HepG2 (cell line): ENCODE results near the gene C10orf71. TPM values are rescaled to one million over a fixed set of nuclear protein-coding genes. Genes with fewer than 3 reads are reported as not detected.

Experiments used
- ATAC-seq: fragments of 200-7000 bp; cut with Tn5 transposase; 3 replicates; pipeline ENCODE4 v1.9.1; 2020; ENCODE audit warnings: mild to moderate bottlenecking, moderate library complexity
- BruUV-seq: library from RNA; stranded (reverse); fragments of 400-500 nt; replicated peaks from 2 replicates; lab custom pipeline; 2021; lab: Mats Ljungman, UMichigan
- CTCF ChIA-PET: fragments of 300-600 bp; formaldehyde crosslinking; extraction: SDS; loops from one replicate; lab custom pipeline; 2021; ENCODE audit warnings: low total read pairs, inconsistent platforms, low intra/inter-chr PET ratio; lab: Yijun Ruan, JAX
- POLR2A ChIA-PET: fragments of 350-600 bp; sonication (Branson Sonifier 250); formaldehyde crosslinking; loops from one replicate; lab custom pipeline; 2020; ENCODE audit warnings: antibody characterized with exemption, inconsistent platforms; lab: Yijun Ruan, JAX
- DNase-seq: peaks from one replicate; pipeline ENCODE4 v3.0.0-alpha.2; 2015; ENCODE audit warnings: low spot score
- FAIRE-seq: peaks from 3 replicates; lab custom pipeline; 2011; peaks lifted over from hg19 to GRCh38; lab: Jason Lieb, UNC
- H2AFZ ChIP-seq: one replicate; pipeline ENCODE4 v1.6.1; 2011; ENCODE audit warnings: low read length, inconsistent platforms
- H3K27ac ChIP-seq: fragments of 300-600 bp; 3 replicates; pipeline ENCODE4 v1.8.0; 2011; ENCODE audit warnings: mixed run types, mild to moderate bottlenecking, mixed read lengths, low read length, inconsistent platforms; ENCODE audit not compliant: insufficient read depth; ENCODE audit errors: extremely low read length
- H3K27me3 ChIP-seq, 2 experiments: fragments of 200-600 bp in 1 of 2; 2 replicates in 1 of 2; 3 replicates in 1 of 2; pipeline versions ENCODE4 v1.6.0 to v1.8.0; 2011; ENCODE audit warnings: low read length in 2 of 2, mild to moderate bottlenecking in 2 of 2, moderate library complexity in 2 of 2, inconsistent platforms in 1 of 2; ENCODE audit not compliant: insufficient read depth in 2 of 2, control insufficient read depth in 1 of 2
- H3K36me3 ChIP-seq, 2 experiments: fragments of 200-600 bp in 1 of 2; replicated peaks in 1 of 2; 2 replicates in 1 of 2; 3 replicates in 1 of 2; pipeline versions ENCODE4 v1.5.1 to v1.8.0; 2011; ENCODE audit warnings: low read length in 2 of 2, inconsistent platforms in 1 of 2; ENCODE audit not compliant: insufficient read depth in 2 of 2, control insufficient read depth in 1 of 2
- H3K4me1 ChIP-seq: 2 replicates; pipeline ENCODE4 v1.5.1; 2012; ENCODE audit warnings: low read length, inconsistent platforms; ENCODE audit not compliant: insufficient read depth
- H3K4me2 ChIP-seq: 2 replicates; pipeline ENCODE4 v1.6.0; 2011; ENCODE audit warnings: low read depth, low read length, inconsistent platforms
- H3K4me3 ChIP-seq, 3 experiments: fragments of 200-600 bp in 1 of 3; sonication (generic), shearing (Covaris generic) in 1 of 3; replicated peaks in 1 of 3; 2 replicates each; pipeline ENCODE4 v1.5.1; 2011 to 2016; ENCODE audit warnings: low read length in 3 of 3, inconsistent platforms in 2 of 3, low read depth in 2 of 3, mild to moderate bottlenecking in 2 of 3, control low read depth in 1 of 3, mixed read lengths in 1 of 3; ENCODE audit not compliant: insufficient read depth in 1 of 3
- H3K79me2 ChIP-seq: one replicate; pipeline ENCODE4 v1.6.1; 2011; ENCODE audit warnings: low read length, inconsistent platforms; ENCODE audit not compliant: insufficient read depth
- H3K9ac ChIP-seq: 2 replicates; pipeline ENCODE4 v1.6.0; 2011; ENCODE audit warnings: mild to moderate bottlenecking, low read depth, low read length, inconsistent platforms; ENCODE audit not compliant: insufficient read depth
- H3K9me3 ChIP-seq: 2 replicates; pipeline ENCODE4 v1.5.1; 2012; ENCODE audit warnings: mild to moderate bottlenecking, low read length
- H4K20me1 ChIP-seq: 2 replicates; pipeline ENCODE4 v1.6.0; 2011; ENCODE audit warnings: inconsistent platforms, mild to moderate bottlenecking, low read length, moderate library complexity; ENCODE audit not compliant: insufficient read depth
- JUN ChIP-seq: sonication (generic); formaldehyde crosslinking; IDR thresholded peaks from 2 replicates; pipeline ENCODE4 v1.4.0; 2020; ENCODE audit warnings: mild to moderate bottlenecking, missing genetic modification reagents
- MYC ChIP-seq: sonication (generic); formaldehyde crosslinking; IDR thresholded peaks from 2 replicates; pipeline ENCODE4 v1.9.0; 2021; ENCODE audit warnings: missing genetic modification reagents, borderline replicate concordance
- NFRKB ChIP-seq: fragments of 450-650 bp; IDR thresholded peaks from 2 replicates; pipeline ENCODE4 v1.6.1; 2017
- ZFAT ChIP-seq: sonication (generic); formaldehyde crosslinking; conservative IDR thresholded peaks from 2 replicates; pipeline ENCODE4 v1.8.1; 2023; ENCODE audit warnings: missing genetic modification reagents, inconsistent platforms
- ZNF503 ChIP-seq: sonication (generic); formaldehyde crosslinking; IDR thresholded peaks from 2 replicates; pipeline ENCODE4 v1.4.0; 2020; ENCODE audit warnings: missing genetic modification reagents
- ZNF570 ChIP-seq: sonication (generic); formaldehyde crosslinking; IDR thresholded peaks from 2 replicates; pipeline ENCODE4 v1.4.0; 2020; ENCODE audit warnings: mild to moderate bottlenecking, missing genetic modification reagents, borderline replicate concordance
- ZNF891 ChIP-seq: sonication (generic); formaldehyde crosslinking; IDR thresholded peaks from 2 replicates; pipeline ENCODE4 v1.5.0; 2020; ENCODE audit warnings: mild to moderate bottlenecking, missing genetic modification reagents
- ZSCAN25 ChIP-seq: sonication (generic); formaldehyde crosslinking; IDR thresholded peaks from 2 replicates; pipeline ENCODE4 v1.8.0; 2022; ENCODE audit warnings: mild to moderate bottlenecking, missing genetic modification reagents
- WGBS: methylation state at CpG from one replicate; pipeline ENCODE4 v1.1.6; 2017; ENCODE audit warnings: low lambda C conversion rate; 5-methylcytosine and 5-hydroxymethylcytosine counted together
- in situ Hi-C: cut with HindIII; loops from 2 replicates; pipeline ENCODE4 v1.10.0; 2017; ENCODE audit warnings: low pct_unique_long_range_greater_than_20kb; ENCODE audit not compliant: extremely low pct_ligation_motif_present
- intact Hi-C: fragments of 100-400 bp; cut with micrococcal nuclease; formaldehyde crosslinking; loops from one replicate; pipeline ENCODE4 v1.10.0; 2022; ENCODE audit not compliant: unreplicated experiment
- polyA plus RNA-seq, 8 experiments: library from polyadenylated mRNA; depleted of rRNA in 3 of 8; stranded (reverse) in 7 of 8; unstranded in 1 of 8; fragments of >200 nt; fragmentation: Illumina TruSeq in 4 of 8; extraction: Trizol in 4 of 8; gene quantifications; 2 replicates each; pipeline versions ENCODE4 v1.2.1 to v1.2.3, GENCODE V29; 2011 to 2016; ENCODE audit warnings: low read depth in 4 of 8, missing spikeins in 1 of 8, mixed read lengths in 1 of 8; ENCODE audit not compliant: insufficient read depth in 1 of 8
- total RNA-seq, 5 experiments: library from RNA; depleted of rRNA; stranded (reverse); fragments of >200 nt; fragmentation: Illumina TruSeq; extraction: Trizol; gene quantifications; 2 replicates each; pipeline ENCODE4 v1.2.3, GENCODE V29; 2016; ENCODE audit warnings: low read depth in 1 of 5
- TF ChIP-seq, protein P1 (sequence below): sonication (generic); formaldehyde crosslinking; IDR thresholded peaks from 2 replicates; pipeline ENCODE4 v1.4.0; 2020; ENCODE audit warnings: missing genetic modification reagents

The C10orf71 gene
- total and polyA plus RNA-seq, 2 of the 13 experiments (the other 11 are each of a cell fraction or from before 2014, with no cell fraction given): not detected

DNA sequence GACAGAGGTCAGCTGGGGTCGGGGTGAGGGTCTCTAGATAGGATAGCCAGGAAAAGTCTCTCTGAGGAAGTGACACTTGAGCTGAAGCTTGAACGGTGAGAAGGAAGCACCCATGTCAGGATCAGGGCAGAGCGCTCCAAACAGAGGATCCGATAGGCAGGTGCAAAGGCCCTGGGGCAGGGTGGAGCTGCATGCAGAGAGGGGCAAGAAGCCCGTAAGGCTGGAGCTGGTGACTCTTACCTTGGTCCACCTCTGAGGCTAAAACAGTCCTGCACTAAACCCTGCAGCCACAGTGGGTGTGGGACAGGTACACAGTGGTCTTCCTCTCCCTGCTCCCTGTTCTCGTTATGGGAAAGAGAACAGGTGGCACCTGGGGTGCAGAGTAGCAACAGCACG lies 5.8 kb upstream of the C10orf71 start (continued):
- TF ChIP-seq ZNF570 (CRISPR knock-in tag): no peak
- no peak for TF ChIP-seq ZFAT (CRISPR knock-in tag)

DNA sequence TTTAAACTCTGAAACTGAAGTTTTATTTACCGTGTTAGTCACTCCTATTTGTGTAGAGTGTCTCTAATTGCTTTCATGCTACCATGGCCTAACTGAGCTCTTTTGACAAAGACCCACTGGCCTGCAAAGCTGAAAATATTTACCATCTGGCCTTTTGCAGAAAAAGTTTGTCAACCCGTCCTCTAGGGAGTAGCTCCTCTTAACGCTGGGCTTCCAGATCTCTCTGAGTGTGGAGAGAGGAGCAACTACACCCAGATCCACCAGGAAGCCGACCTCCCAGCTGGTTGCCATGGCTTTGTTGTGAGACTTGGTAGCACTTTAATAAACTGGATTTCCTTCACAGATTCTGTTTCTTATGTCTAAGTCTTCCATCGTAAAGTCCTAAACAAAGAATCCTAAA lies 4.2 kb upstream of the C10orf71 start:
- intact Hi-C loops: no loop called here
- no TSS peak for BruUV-seq
- H4K20me1 ChIP-seq: no peaks in the 10 kb centered on the region
- ATAC-seq: no peak
- no peak overlapping the region for H3K27ac ChIP-seq
- H2AFZ ChIP-seq: no peak overlapping the region
- no peak for DNase-seq
- H3K4me3 ChIP-seq: no peak overlapping the region
- CTCF ChIA-PET: no interaction called here
- POLR2A ChIA-PET: no interaction called here
- no peak overlapping the region for H3K9ac ChIP-seq
- no peak for FAIRE-seq
- no peak overlapping the region for H3K4me2 ChIP-seq
- no peak for TF ChIP-seq JUN (CRISPR knock-in tag)
- no peak for TF ChIP-seq ZNF503 (CRISPR knock-in tag)
- TF ChIP-seq ZSCAN25 (CRISPR knock-in tag): no peak
- no peak for TF ChIP-seq MYC (CRISPR knock-in tag)
- TF ChIP-seq NFRKB: no peak
- TF ChIP-seq ZNF891 (CRISPR knock-in tag): no peak
- TF ChIP-seq, protein P1, sequence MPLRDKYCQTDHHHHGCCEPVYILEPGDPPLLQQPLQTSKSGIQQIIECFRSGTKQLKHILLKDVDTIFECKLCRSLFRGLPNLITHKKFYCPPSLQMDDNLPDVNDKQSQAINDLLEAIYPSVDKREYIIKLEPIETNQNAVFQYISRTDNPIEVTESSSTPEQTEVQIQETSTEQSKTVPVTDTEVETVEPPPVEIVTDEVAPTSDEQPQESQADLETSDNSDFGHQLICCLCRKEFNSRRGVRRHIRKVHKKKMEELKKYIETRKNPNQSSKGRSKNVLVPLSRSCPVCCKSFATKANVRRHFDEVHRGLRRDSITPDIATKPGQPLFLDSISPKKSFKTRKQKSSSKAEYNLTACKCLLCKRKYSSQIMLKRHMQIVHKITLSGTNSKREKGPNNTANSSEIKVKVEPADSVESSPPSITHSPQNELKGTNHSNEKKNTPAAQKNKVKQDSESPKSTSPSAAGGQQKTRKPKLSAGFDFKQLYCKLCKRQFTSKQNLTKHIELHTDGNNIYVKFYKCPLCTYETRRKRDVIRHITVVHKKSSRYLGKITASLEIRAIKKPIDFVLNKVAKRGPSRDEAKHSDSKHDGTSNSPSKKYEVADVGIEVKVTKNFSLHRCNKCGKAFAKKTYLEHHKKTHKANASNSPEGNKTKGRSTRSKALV (CRISPR knock-in tag): no peak
- TF ChIP-seq, all 625 proteins: peak for 0
- in situ Hi-C loops: no loop called here
- H3K36me3 ChIP-seq: no peaks in the 10 kb centered on the region
- no peaks in the 10 kb centered on the region for H3K79me2 ChIP-seq
- WGBS: 0% methylated on average over 5 of the region's 5 CpGs
- peaks cover 2 to 26% of the 10 kb centered on the region in 2 experiments; a peak in 2 of 5 replicates for H3K27me3 ChIP-seq
- no peaks in the 10 kb centered on the region for H3K9me3 ChIP-seq
- no peaks in the 10 kb centered on the region for H3K4me1 ChIP-seq
